K562 (cell line): ENCODE data around the gene ARHGAP33. TPM values are rescaled to one million over a fixed set of nuclear protein-coding genes. Genes with fewer than 3 reads are reported as not detected.

Experiments used
- CGGBP1 ChIP-seq: fragments of 250-450 bp; sonication (Bioruptor Pico); IDR thresholded peaks from 2 replicates; pipeline ENCODE4 v1.9.0; 2021; ENCODE audit warnings: mild to moderate bottlenecking
- CHD1 ChIP-seq: fragments of 200-600 bp; sonication (generic); IDR thresholded peaks from one replicate; pipeline ENCODE4 v1.6.1; 2012; ENCODE audit warnings: mild to moderate bottlenecking, moderate library complexity, low read length, inconsistent platforms
- CREB5 ChIP-seq: fragments of 250-450 bp; sonication (Bioruptor Pico); IDR thresholded peaks from 2 replicates; pipeline ENCODE4 v1.5.0; 2020; ENCODE audit warnings: mild to moderate bottlenecking
- ELK1 ChIP-seq: sonication (generic); formaldehyde crosslinking; IDR thresholded peaks from 2 replicates; pipeline ENCODE4 v1.8.1; 2022; ENCODE audit warnings: missing genetic modification reagents
- EWSR1 ChIP-seq: fragments of 450-650 bp; IDR thresholded peaks from 2 replicates; pipeline ENCODE4 v1.6.1; 2018; ENCODE audit warnings: borderline replicate concordance, mild to moderate bottlenecking, low read depth, moderate library complexity; ENCODE audit not compliant: partially characterized antibody
- FOXJ2 ChIP-seq: fragments of 200-800 bp; sonication (Bioruptor generic); IDR thresholded peaks from 2 replicates; pipeline ENCODE4 v1.6.1; 2016; ENCODE audit warnings: missing genetic modification characterization, missing compliant biosample characterization
- FOXK2 ChIP-seq, 2 experiments: fragments of 450-650 bp; IDR thresholded peaks in 1 of 2; conservative IDR thresholded peaks in 1 of 2; 2 replicates each; pipeline ENCODE4 v1.6.1; 2016; ENCODE audit warnings: low read depth in 2 of 2, mild to moderate bottlenecking in 1 of 2
- GTF2A2 ChIP-seq: IDR thresholded peaks from 2 replicates; pipeline ENCODE4 v1.6.1; 2016; ENCODE audit warnings: mild to moderate bottlenecking, missing genetic modification characterization, missing compliant biosample characterization
- HEY1 ChIP-seq: fragments of 250-450 bp; sonication (Bioruptor Pico); IDR thresholded peaks from 2 replicates; pipeline ENCODE4 v1.5.0; 2020; ENCODE audit warnings: mild to moderate bottlenecking, moderate library complexity, borderline replicate concordance
- RAD51 ChIP-seq: fragments of 450-650 bp; IDR thresholded peaks from 2 replicates; pipeline ENCODE4 v1.7.1; 2016; ENCODE audit warnings: low read depth, mild to moderate bottlenecking, borderline replicate concordance
- RBM14 ChIP-seq: fragments of 200-400 bp; formaldehyde crosslinking; IDR thresholded peaks from 2 replicates; pipeline ENCODE4 v1.6.1; 2018; ENCODE audit warnings: low read depth, mild to moderate bottlenecking, low read length, moderate library complexity, borderline replicate concordance; ENCODE audit not compliant: insufficient read depth
- RFX1 ChIP-seq: fragments of 450-650 bp; IDR thresholded peaks from 2 replicates; pipeline ENCODE4 v1.6.1; 2016; ENCODE audit warnings: mild to moderate bottlenecking, moderate library complexity
- SUPT5H ChIP-seq: fragments of 450-650 bp; IDR thresholded peaks from 2 replicates; pipeline ENCODE4 v1.6.1; 2016
- U2AF1 ChIP-seq: fragments of 200-400 bp; formaldehyde crosslinking; optimal IDR thresholded peaks from 2 replicates; pipeline ENCODE3; 2017; ENCODE audit warnings: mild to moderate bottlenecking, low read depth, low read length, moderate library complexity
- ZC3H8 ChIP-seq: fragments of 450-650 bp; IDR thresholded peaks from 2 replicates; pipeline ENCODE4 v1.6.1; 2017
- ZEB2 ChIP-seq: fragments of 450-650 bp; IDR thresholded peaks from 2 replicates; pipeline ENCODE4 v1.6.1; 2016
- ZNF143 ChIP-seq: sonication (generic); formaldehyde crosslinking; IDR thresholded peaks from 2 replicates; pipeline ENCODE4 v1.9.0; 2022; ENCODE audit warnings: mild to moderate bottlenecking, missing genetic modification reagents
- ZNF175 ChIP-seq: fragments of 200-800 bp; sonication (Bioruptor generic); IDR thresholded peaks from 2 replicates; pipeline ENCODE4 v1.6.1; 2016; ENCODE audit warnings: low read depth, mild to moderate bottlenecking, missing genetic modification characterization, missing compliant biosample characterization
- ZNF277 ChIP-seq: fragments of 250-450 bp; sonication (Bioruptor Pico); IDR thresholded peaks from 2 replicates; pipeline ENCODE4 v1.8.0; 2022; ENCODE audit warnings: inconsistent platforms, mild to moderate bottlenecking, moderate library complexity, borderline replicate concordance
- ZNF449 ChIP-seq: fragments of 250-450 bp; sonication (Bioruptor Pico); IDR thresholded peaks from 2 replicates; pipeline ENCODE4 v1.8.0; 2022; ENCODE audit warnings: moderate library complexity, mild to moderate bottlenecking, inconsistent platforms
- polyA plus RNA-seq, 8 experiments: library from polyadenylated mRNA; depleted of rRNA in 4 of 8; stranded (reverse) in 5 of 8; unstranded in 3 of 8; fragments of >200 nt; fragmentation: Nextera tagmentation in 2 of 8; fragmentation: Illumina TruSeq in 1 of 8; extraction: Ambion mirVana in 2 of 8; extraction: Trizol in 1 of 8; gene quantifications; 2 replicates each; pipeline versions ENCODE4 v1.2.1 to v1.2.3, GENCODE V29; 2011 to 2014; ENCODE audit warnings: inconsistent platforms in 1 of 8, missing spikeins in 1 of 8
- total RNA-seq, 7 experiments: library from RNA; depleted of rRNA in 6 of 7; stranded (reverse); fragments of >200 nt in 6 of 7; fragmentation: Illumina TruSeq in 2 of 7; extraction: Trizol in 2 of 7; gene quantifications; 2 replicates each; pipeline versions ENCODE4 v1.2.1 to v1.2.3, GENCODE V29; 2011 to 2021; ENCODE audit warnings: low replicate concordance in 1 of 7
- TF ChIP-seq, protein P1 (sequence below), 3 experiments: IDR thresholded peaks in 2 of 3; conservative IDR thresholded peaks in 1 of 3; 2 replicates each; pipeline ENCODE4 v1.5.1; 2011 to 2012; ENCODE audit warnings: low read length in 3 of 3, mild to moderate bottlenecking in 3 of 3, control low read depth in 2 of 3, improper control_type of control experiment in 1 of 3, inconsistent platforms in 1 of 3, low read depth in 1 of 3, mixed read lengths in 1 of 3, moderate library complexity in 1 of 3; ENCODE audit not compliant: insufficient read depth in 2 of 3

Gene ARHGAP33
- total and polyA plus RNA-seq, 9 of the 15 experiments (the other 6 are each of a cell fraction or from before 2014, with no cell fraction given) = 0.06 to 26.6 (median 1.6) TPM; not detected in 1

- TF ChIP-seq RFX1 (no peak), FOXJ2 (tag) (no peak), ZC3H8 (no peak), ELK1 (CRISPR knock-in tag) (no peak), HEY1 (CRISPR knock-in tag) (no peak), CREB5 (CRISPR knock-in tag) (no peak), FOXK2 (conservative IDR thresholded peaks at IDR 0.05 in 1 of 2, IDR thresholded peaks at IDR 0.05 in 1 of 2; ENCODE audit: low read depth in 2 of 2) (0 out of 4 replicates have a peak, but pooled peaks of 1 of the 2 experiments have one; percentile 17), EWSR1 (no peak), ZEB2 (no peak), ZNF449 (CRISPR knock-in tag) (no peak), ZNF143 (CRISPR knock-in tag) (0 out of 2 replicates have a peak, but pooled peaks have one; percentile 26), ZNF175 (CRISPR knock-in tag) (no peak), SUPT5H (no peak), CHD1 (no peak), CGGBP1 (no peak), U2AF1 (no peak), RAD51 (no peak), RBM14 (no peak), GTF2A2 (tag) (no peak), ZNF277 (CRISPR knock-in tag) (no peak)
- TF ChIP-seq, protein P1, sequence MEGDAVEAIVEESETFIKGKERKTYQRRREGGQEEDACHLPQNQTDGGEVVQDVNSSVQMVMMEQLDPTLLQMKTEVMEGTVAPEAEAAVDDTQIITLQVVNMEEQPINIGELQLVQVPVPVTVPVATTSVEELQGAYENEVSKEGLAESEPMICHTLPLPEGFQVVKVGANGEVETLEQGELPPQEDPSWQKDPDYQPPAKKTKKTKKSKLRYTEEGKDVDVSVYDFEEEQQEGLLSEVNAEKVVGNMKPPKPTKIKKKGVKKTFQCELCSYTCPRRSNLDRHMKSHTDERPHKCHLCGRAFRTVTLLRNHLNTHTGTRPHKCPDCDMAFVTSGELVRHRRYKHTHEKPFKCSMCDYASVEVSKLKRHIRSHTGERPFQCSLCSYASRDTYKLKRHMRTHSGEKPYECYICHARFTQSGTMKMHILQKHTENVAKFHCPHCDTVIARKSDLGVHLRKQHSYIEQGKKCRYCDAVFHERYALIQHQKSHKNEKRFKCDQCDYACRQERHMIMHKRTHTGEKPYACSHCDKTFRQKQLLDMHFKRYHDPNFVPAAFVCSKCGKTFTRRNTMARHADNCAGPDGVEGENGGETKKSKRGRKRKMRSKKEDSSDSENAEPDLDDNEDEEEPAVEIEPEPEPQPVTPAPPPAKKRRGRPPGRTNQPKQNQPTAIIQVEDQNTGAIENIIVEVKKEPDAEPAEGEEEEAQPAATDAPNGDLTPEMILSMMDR (IDR thresholded peaks at IDR 0.05 in 2 of 3, conservative IDR thresholded peaks at IDR 0.05 in 1 of 3; ENCODE audit: insufficient read depth in 2 of 3, low read depth in 1 of 3, low read length in 3 of 3) = no peak
Measured at GRCh38 chr19:35828692-35829301, 53.4 kb downstream of the ARHGAP33 start (continued).
